Endothelial cell of umbilical vein (primary cell): ENCODE data around the gene SH2D3C.

Experiments
- EZH2 ChIP-seq: IDR thresholded peaks from 2 replicates; pipeline ENCODE4 v1.6.1; 2012; ENCODE audit warnings: borderline replicate concordance, low read depth, mild to moderate bottlenecking, moderate library complexity, low read length, inconsistent platforms; ENCODE audit not compliant: severe bottlenecking
- POLR2A ChIP-seq: IDR thresholded peaks from 2 replicates; pipeline ENCODE4 v1.6.1; 2012; ENCODE audit warnings: low read depth, mild to moderate bottlenecking, control low read depth, low read length
- POLR2AphosphoS5 ChIP-seq: IDR thresholded peaks from 2 replicates; pipeline ENCODE4 v1.6.1; 2012; ENCODE audit warnings: low read depth, mild to moderate bottlenecking, control low read depth, low read length, moderate library complexity; ENCODE audit not compliant: insufficient read depth
- TF ChIP-seq, protein P1 (sequence below), 2 donors: IDR thresholded peaks; 1 replicate in 1 of 2; 2 replicates in 1 of 2; pipeline ENCODE4 v1.5.1; 2011; ENCODE audit warnings: low read length in 2 of 2, mild to moderate bottlenecking in 2 of 2, moderate library complexity in 2 of 2, control low read depth in 1 of 2, inconsistent platforms in 1 of 2, low read depth in 1 of 2; ENCODE audit not compliant: insufficient read depth in 1 of 2; ENCODE audit errors: extremely low read depth in 1 of 2

DNA sequence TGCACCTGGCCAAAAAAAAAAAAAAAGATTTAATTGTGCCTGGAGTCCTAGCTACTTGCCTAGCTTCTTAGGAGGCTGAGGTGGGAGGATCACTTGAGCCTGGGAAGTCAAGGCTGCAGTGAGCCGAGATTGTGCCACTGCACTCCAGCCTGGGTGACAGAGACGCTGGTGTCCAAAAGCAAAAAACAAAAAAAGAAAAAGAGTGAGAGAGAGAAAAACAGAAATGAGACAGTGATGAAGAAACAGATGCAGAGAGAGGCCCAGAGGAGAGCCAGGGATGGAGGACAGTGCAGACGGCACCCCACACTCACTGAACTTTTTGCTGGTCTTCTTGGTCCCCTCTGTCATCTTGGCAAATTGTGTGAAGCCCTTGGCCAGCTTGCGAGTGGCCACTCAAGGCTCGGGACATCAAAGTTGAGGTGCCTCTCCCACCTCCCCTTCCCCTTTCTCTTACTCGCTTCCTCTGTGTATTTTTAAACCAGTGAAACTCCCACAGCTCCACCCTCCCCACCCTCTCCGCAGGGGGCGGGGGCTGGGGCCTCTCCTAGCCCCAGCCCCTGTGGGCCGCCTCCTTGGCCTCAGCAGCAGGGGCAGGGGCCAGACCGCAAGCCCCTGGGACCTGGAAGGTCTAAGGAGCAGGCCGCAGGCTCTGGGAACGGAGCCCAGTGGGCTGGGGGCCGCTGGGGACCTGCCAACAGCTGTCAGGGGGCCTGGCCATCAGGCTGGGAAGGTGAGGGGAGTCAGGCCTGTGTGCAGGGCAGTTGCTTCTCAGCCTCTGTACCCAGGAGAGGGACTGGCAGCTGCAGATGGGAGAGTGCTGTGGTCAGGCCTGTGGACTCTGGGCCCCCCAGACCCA is at the start of gene SH2D3C:
- TF ChIP-seq POLR2A: no peak
- TF ChIP-seq, protein P1, sequence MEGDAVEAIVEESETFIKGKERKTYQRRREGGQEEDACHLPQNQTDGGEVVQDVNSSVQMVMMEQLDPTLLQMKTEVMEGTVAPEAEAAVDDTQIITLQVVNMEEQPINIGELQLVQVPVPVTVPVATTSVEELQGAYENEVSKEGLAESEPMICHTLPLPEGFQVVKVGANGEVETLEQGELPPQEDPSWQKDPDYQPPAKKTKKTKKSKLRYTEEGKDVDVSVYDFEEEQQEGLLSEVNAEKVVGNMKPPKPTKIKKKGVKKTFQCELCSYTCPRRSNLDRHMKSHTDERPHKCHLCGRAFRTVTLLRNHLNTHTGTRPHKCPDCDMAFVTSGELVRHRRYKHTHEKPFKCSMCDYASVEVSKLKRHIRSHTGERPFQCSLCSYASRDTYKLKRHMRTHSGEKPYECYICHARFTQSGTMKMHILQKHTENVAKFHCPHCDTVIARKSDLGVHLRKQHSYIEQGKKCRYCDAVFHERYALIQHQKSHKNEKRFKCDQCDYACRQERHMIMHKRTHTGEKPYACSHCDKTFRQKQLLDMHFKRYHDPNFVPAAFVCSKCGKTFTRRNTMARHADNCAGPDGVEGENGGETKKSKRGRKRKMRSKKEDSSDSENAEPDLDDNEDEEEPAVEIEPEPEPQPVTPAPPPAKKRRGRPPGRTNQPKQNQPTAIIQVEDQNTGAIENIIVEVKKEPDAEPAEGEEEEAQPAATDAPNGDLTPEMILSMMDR (IDR thresholded peaks at IDR 0.05; ENCODE audit: extremely low read depth in 1 of 2, insufficient read depth in 1 of 2, low read depth in 1 of 2, low read length in 2 of 2): no peak
- no peak for TF ChIP-seq EZH2
- TF ChIP-seq POLR2AphosphoS5: no peak
